Peyer's patch (tissue), 4 donors: ENCODE results near the gene USP50. TPM values are rescaled to one million over a fixed set of nuclear protein-coding genes. Genes with fewer than 3 reads are reported as not detected.

Source experiments
- DNase-seq, 3 donors: peaks; one replicate each; pipeline ENCODE4 v3.0.0-alpha.2; 2017 to 2019
- H3K27ac ChIP-seq, 4 donors: fragments of 200-600 bp; sonication (generic); one replicate each; pipeline ENCODE4 v1.5.1; 2016 to 2019
- H3K27me3 ChIP-seq, 2 donors: fragments of 200-600 bp; sonication (generic); one replicate each; pipeline ENCODE4 v1.5.1; 2019
- H3K36me3 ChIP-seq, 3 donors: fragments of 200-600 bp; sonication (generic); one replicate each; pipeline ENCODE4 v1.5.1; 2016 to 2019
- H3K4me1 ChIP-seq, 4 donors: fragments of 200-600 bp; sonication (generic); one replicate each; pipeline ENCODE4 v1.5.1; 2016 to 2019
- H3K4me3 ChIP-seq, 4 donors: fragments of 200-600 bp; sonication (generic); 1 replicate in 3 of 4; 2 replicates in 1 of 4; pipeline ENCODE4 v1.5.1; 2016 to 2019; ENCODE audit warnings: mild to moderate bottlenecking in 1 of 4
- H3K9me3 ChIP-seq, 4 donors: fragments of 200-600 bp; sonication (generic); one replicate each; pipeline ENCODE4 v1.5.1; 2016 to 2019; ENCODE audit warnings: mild to moderate bottlenecking in 1 of 4
- POLR2A ChIP-seq, 2 donors: fragments of 450-650 bp; IDR thresholded peaks; one replicate each; pipeline ENCODE4 v1.5.1; 2017; ENCODE audit warnings: antibody characterized with exemption in 2 of 2, mild to moderate bottlenecking in 2 of 2, moderate library complexity in 2 of 2
- small RNA-seq, 2 donors: library from RNA; depleted of rRNA; stranded (forward); fragments of <200 nt; gene quantifications; one replicate each; pipeline ENCODE3, GENCODE V24; 2016
- total RNA-seq, 4 donors: library from RNA; depleted of rRNA; stranded (reverse); fragments of >200 nt; gene quantifications; one replicate each; pipeline ENCODE4 v1.1.0, GENCODE V29; 2016
- TF ChIP-seq, protein P1 (sequence below), 6 experiments: fragments of 450-650 bp in 4 of 6; fragments of 200-600 bp in 2 of 6; sonication (generic) in 1 of 6; IDR thresholded peaks; one replicate each; pipeline ENCODE4 v1.5.1; 2017 to 2019; ENCODE audit warnings: antibody characterized with exemption in 6 of 6, mild to moderate bottlenecking in 3 of 6, moderate library complexity in 1 of 6

USP50 gene
- total RNA-seq, 4 donors from 2014 or later, result not detected

DNA sequence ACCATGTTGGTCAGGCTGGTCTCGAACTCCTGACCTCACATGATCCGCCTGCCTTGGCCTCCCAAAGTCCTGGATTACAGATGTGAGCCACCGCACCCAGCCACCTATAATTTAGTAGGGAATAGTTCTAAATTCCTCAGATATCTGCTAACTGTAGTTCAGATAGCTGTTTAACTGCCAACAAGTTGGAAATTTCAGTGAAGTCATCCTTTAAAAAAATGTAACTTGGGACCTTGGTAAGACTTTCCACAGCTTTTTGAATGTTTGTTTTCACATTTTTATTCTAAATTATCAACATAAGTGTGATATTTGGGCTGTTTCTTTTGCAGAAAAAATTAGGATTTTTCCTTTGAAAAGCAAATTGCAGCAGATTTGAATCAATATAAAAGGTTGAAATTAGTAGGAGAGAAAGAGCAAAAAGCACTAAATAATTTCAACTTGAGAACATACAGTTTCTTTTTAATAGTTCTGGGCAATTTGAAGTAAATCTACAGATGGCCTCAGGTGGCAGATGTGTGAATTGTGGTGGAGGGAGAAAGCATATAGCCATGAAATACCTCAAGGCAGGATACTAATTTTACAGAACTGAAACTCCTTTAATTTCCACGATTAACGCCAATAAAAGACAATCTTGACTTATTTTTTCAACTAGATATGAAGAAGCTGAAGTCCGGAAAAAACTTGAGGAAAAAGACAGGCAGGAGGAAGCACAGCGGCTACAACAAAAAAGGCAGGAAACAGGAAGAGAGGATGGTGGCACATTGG, 87.9 kb downstream of the USP50 start:
- H3K27me3 ChIP-seq, result no peaks in the 10 kb centered on the region
- H3K36me3 ChIP-seq, result peaks cover 0 to 71% (median 0%) of the 10 kb centered on the region in 3 donors
- no peak overlapping the region for H3K4me3 ChIP-seq
- H3K4me1 ChIP-seq, result no peaks in the 10 kb centered on the region
- no peak for TF ChIP-seq POLR2A (IDR thresholded peaks at IDR 0.05)
- TF ChIP-seq, protein P1, sequence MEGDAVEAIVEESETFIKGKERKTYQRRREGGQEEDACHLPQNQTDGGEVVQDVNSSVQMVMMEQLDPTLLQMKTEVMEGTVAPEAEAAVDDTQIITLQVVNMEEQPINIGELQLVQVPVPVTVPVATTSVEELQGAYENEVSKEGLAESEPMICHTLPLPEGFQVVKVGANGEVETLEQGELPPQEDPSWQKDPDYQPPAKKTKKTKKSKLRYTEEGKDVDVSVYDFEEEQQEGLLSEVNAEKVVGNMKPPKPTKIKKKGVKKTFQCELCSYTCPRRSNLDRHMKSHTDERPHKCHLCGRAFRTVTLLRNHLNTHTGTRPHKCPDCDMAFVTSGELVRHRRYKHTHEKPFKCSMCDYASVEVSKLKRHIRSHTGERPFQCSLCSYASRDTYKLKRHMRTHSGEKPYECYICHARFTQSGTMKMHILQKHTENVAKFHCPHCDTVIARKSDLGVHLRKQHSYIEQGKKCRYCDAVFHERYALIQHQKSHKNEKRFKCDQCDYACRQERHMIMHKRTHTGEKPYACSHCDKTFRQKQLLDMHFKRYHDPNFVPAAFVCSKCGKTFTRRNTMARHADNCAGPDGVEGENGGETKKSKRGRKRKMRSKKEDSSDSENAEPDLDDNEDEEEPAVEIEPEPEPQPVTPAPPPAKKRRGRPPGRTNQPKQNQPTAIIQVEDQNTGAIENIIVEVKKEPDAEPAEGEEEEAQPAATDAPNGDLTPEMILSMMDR (IDR thresholded peaks at IDR 0.05), result no peak
- H3K9me3 ChIP-seq, result no peaks in the 10 kb centered on the region
- no peak overlapping the region for H3K27ac ChIP-seq
- no peak for DNase-seq

DNA sequence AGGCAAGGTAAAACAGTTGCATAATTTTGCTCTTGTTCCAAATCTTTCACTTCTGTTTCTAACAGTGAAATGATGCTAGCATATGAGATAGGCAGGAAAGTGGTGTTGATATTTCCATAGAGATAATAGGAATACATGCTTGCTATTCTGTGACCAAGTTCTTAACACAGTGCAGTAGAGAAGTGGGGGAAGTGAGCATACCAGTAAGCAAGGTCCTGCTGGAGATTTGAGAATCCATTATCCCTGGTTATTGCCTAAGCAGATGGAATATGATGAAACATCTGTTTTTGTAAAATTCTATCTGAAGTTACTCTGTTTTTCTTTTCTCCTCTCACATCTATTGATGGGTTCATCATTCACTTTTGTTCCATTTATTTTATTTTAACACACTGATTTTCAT, 93.5 kb downstream of the USP50 start:
- Histone ChIP-seq H3K4me3 (no peak overlapping the region), H3K9me3 (no peaks in the 10 kb centered on the region), H3K27me3 (no peaks in the 10 kb centered on the region), H3K36me3 (peaks cover 0 to 53% (median 0%) of the 10 kb centered on the region in 3 donors), H3K27ac (no peak overlapping the region), H3K4me1 (no peaks in the 10 kb centered on the region)
- no peak for DNase-seq
- TF ChIP-seq, protein P1 (IDR thresholded peaks at IDR 0.05), result no peak
- no peak for TF ChIP-seq POLR2A (IDR thresholded peaks at IDR 0.05)

Small RNAs within 50 kb of the gene (small RNA-seq; reads per million reads assigned to genes)
- 0 reads per million in 2 donors for gene RNA5SP395

Other genes with a start within 250 kb of the USP50 start
- gene GABPB1, start 191.5 kb downstream of the USP50 start, total RNA-seq, result 10 to 100 TPM; 13.8 to 16.3 (median 15.7) TPM
- 100 to 1,000 TPM in 1 of 4 donors, 10 to 100 TPM in 3; 49.9 to 130 (median 57.1) TPM for gene USP8, start 122.3 kb downstream of the USP50 start, total RNA-seq
- gene TRPM7, start 140.1 kb upstream of the USP50 start, total RNA-seq, result 10 to 100 TPM; 44.1 to 93.3 (median 63.6) TPM
- 100 to 1,000 TPM in 3 of 4 donors, 10 to 100 TPM in 1; 47.0 to 425 (median 332) TPM for gene SPPL2A, start 219.0 kb upstream of the USP50 start, total RNA-seq